Liver (tissue), 3 donors: ENCODE data around the gene CCDC187.

Source experiments
- ATF3 ChIP-seq: IDR thresholded peaks from 2 replicates; pipeline ENCODE4 v1.6.1; 2016; ENCODE audit warnings: antibody characterized with exemption
- CTCF ChIP-seq: fragments of 150-350 bp; IDR thresholded peaks from 2 replicates; pipeline ENCODE4 v1.5.1; 2017; ENCODE audit warnings: improper control_type of control experiment, low read depth, low read length; ENCODE audit not compliant: missing input control
- GABPA ChIP-seq, 2 donors: IDR thresholded peaks in 1 of 2; conservative IDR thresholded peaks in 1 of 2; 2 replicates each; pipeline ENCODE4 v1.6.1; 2016; ENCODE audit warnings: antibody characterized with exemption in 2 of 2, mild to moderate bottlenecking in 1 of 2, moderate library complexity in 1 of 2
- HNF4G ChIP-seq: IDR thresholded peaks from 2 replicates; pipeline ENCODE4 v1.6.1; 2016; ENCODE audit warnings: antibody characterized with exemption
- MAX ChIP-seq: IDR thresholded peaks from 2 replicates; pipeline ENCODE4 v1.6.1; 2016; ENCODE audit warnings: antibody characterized with exemption
- SP1 ChIP-seq: IDR thresholded peaks from 2 replicates; pipeline ENCODE4 v1.6.1; 2018; ENCODE audit warnings: antibody characterized with exemption, mild to moderate bottlenecking
- YY1 ChIP-seq: IDR thresholded peaks from 2 replicates; pipeline ENCODE4 v1.6.1; 2016; ENCODE audit warnings: antibody characterized with exemption, mild to moderate bottlenecking
- donor health status: healthy.
- donor health status: healthy.

- TF ChIP-seq SP1, result no peak
- no peak for TF ChIP-seq CTCF
- TF ChIP-seq HNF4G, result no peak
- TF ChIP-seq MAX, result no peak
- TF ChIP-seq YY1, result no peak
- TF ChIP-seq ATF3, result no peak
- TF ChIP-seq GABPA (IDR thresholded peaks at IDR 0.05 in 1 of 2, conservative IDR thresholded peaks at IDR 0.05 in 1 of 2), result no peak
These were observed 19.6 kb downstream of the CCDC187 start for GRCh38 chr9:136284311-136284710.
